ENCODE data around the gene ARFGEF3. TPM values are rescaled to one million over a fixed set of nuclear protein-coding genes. Genes with fewer than 3 reads are reported as not detected.
A peak's percentile ranks its signal among the peaks of the same experiment; 100 is the strongest.

ARFGEF3 gene
- total RNA-seq, 4 donors from 2014 or later, result 1.2 to 3.3 (median 2.2) TPM

DNA sequence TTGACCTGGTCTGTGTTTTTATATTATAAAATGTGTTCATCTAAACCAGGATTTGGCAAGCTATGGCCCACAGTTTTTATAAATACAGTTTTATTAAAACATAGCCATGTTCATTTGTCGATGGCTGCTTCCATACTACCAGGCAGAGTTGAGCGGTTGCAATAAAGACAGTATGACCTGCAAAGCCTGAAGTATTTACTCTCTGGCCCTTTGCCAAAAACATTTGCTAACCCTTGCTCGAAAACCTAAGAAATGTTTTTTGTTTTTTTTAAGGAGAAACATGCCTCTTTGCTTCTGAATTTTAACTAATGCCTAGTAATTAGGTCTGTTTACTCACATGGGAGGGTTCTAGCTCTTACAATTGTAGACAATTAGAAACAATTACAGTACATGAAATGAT lies 148.6 kb downstream of the ARFGEF3 start:
- H3K27me3 ChIP-seq, result no peaks in the 10 kb centered on the region
- H3K4me1 ChIP-seq, result peaks cover 0 to 5% (median 0%) of the 10 kb centered on the region in 4 donors
- DNase-seq (ENCODE audit: extremely low spot score), result no peak
- no peak overlapping the region for H3K27ac ChIP-seq (replicated peaks in 1 of 4)
- no peak for TF ChIP-seq POLR2A (IDR thresholded peaks at IDR 0.05; ENCODE audit: low read depth)
- TF ChIP-seq POLR2AphosphoS5 (IDR thresholded peaks at IDR 0.05), result no peak
- no peak for TF ChIP-seq EP300 (IDR thresholded peaks at IDR 0.05)
- TF ChIP-seq, protein P1, sequence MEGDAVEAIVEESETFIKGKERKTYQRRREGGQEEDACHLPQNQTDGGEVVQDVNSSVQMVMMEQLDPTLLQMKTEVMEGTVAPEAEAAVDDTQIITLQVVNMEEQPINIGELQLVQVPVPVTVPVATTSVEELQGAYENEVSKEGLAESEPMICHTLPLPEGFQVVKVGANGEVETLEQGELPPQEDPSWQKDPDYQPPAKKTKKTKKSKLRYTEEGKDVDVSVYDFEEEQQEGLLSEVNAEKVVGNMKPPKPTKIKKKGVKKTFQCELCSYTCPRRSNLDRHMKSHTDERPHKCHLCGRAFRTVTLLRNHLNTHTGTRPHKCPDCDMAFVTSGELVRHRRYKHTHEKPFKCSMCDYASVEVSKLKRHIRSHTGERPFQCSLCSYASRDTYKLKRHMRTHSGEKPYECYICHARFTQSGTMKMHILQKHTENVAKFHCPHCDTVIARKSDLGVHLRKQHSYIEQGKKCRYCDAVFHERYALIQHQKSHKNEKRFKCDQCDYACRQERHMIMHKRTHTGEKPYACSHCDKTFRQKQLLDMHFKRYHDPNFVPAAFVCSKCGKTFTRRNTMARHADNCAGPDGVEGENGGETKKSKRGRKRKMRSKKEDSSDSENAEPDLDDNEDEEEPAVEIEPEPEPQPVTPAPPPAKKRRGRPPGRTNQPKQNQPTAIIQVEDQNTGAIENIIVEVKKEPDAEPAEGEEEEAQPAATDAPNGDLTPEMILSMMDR (IDR thresholded peaks at IDR 0.05), result no peak
- no peaks in the 10 kb centered on the region for H3K9me3 ChIP-seq
- intact Hi-C loops (cut with DNase I), result no loop called here
- WGBS, result 46% methylated on average over 3 of the region's 3 CpGs
- H3K36me3 ChIP-seq, result no peaks in the 10 kb centered on the region
- H3K4me3 ChIP-seq, result no peak overlapping the region

DNA sequence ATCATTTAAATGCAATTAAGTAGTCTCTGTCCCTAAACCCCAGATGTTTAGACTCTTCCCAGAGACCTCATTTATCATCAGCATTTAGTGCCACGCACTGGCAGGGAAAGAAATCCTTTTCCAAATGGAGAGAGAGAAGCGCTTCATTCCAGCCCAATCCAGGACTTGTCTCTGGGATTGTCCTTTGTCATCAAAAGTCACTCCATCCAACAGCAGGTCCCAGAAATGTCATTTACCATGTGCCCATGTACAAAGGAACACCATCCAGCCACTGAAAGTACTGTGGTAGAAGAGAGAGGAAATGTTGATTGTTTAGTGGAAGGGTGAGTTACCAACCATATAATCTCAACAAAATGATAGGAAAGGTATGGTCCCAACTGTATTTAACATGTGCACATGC lies 149.1 kb downstream of the ARFGEF3 start:
- intact Hi-C loops (cut with DNase I), result no loop called here
- no peak overlapping the region for H3K27ac ChIP-seq (replicated peaks in 1 of 4)

DNA sequence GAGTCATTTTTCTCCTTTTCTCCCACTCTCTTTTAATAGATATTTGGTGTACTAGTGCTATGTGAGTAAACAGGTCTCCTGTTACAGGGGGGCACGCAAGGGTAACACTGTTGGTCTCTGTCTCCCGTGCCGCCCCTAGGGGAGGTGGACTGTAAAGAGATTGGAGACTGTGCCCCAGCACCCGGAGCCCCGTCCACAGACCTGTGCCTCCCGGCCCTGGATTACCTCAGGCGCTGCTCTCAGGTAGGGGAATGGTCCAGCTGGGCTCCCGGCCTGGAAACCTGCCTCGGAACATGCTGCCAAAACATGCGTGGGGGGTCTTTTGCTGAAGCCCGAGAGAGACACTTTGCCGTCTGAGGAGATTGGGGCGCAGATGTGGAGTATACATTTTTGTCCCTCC lies 149.5 kb downstream of the ARFGEF3 start:
- Histone ChIP-seq H3K36me3 (no peaks in the 10 kb centered on the region), H3K27me3 (no peaks in the 10 kb centered on the region), H3K27ac (replicated peaks in 1 of 4) (no peak overlapping the region), H3K9me3 (no peaks in the 10 kb centered on the region), H3K4me1 (peaks cover 0 to 5% (median 0%) of the 10 kb centered on the region in 4 donors), H3K4me3 (no peak overlapping the region)
- intact Hi-C loops (cut with DNase I), result no loop called here
- WGBS, result 87% methylated on average over 10 of the region's 13 CpGs
- no peak for TF ChIP-seq EP300 (IDR thresholded peaks at IDR 0.05)
- TF ChIP-seq, protein P1 (IDR thresholded peaks at IDR 0.05), result no peak
- no peak for TF ChIP-seq POLR2A (IDR thresholded peaks at IDR 0.05; ENCODE audit: low read depth)
- no peak for TF ChIP-seq POLR2AphosphoS5 (IDR thresholded peaks at IDR 0.05)
- peak; percentile 81 for DNase-seq (ENCODE audit: extremely low spot score)

More for the DNA sequence above, 149.1 kb downstream of the ARFGEF3 start:
- no peak overlapping the region for H3K4me3 ChIP-seq
- WGBS, result 47% methylated on average over 2 of the region's 2 CpGs
- H3K36me3 ChIP-seq, result no peaks in the 10 kb centered on the region
- peaks cover 0 to 5% (median 0%) of the 10 kb centered on the region in 4 donors for H3K4me1 ChIP-seq
- H3K9me3 ChIP-seq, result no peaks in the 10 kb centered on the region
- TF ChIP-seq, protein P1 (IDR thresholded peaks at IDR 0.05), result no peak
- TF ChIP-seq POLR2AphosphoS5 (IDR thresholded peaks at IDR 0.05), result no peak
- TF ChIP-seq EP300 (IDR thresholded peaks at IDR 0.05), result no peak
- TF ChIP-seq POLR2A (IDR thresholded peaks at IDR 0.05; ENCODE audit: low read depth), result no peak
- H3K27me3 ChIP-seq, result no peaks in the 10 kb centered on the region
- peak; percentile 55 for DNase-seq (ENCODE audit: extremely low spot score)

DNA sequence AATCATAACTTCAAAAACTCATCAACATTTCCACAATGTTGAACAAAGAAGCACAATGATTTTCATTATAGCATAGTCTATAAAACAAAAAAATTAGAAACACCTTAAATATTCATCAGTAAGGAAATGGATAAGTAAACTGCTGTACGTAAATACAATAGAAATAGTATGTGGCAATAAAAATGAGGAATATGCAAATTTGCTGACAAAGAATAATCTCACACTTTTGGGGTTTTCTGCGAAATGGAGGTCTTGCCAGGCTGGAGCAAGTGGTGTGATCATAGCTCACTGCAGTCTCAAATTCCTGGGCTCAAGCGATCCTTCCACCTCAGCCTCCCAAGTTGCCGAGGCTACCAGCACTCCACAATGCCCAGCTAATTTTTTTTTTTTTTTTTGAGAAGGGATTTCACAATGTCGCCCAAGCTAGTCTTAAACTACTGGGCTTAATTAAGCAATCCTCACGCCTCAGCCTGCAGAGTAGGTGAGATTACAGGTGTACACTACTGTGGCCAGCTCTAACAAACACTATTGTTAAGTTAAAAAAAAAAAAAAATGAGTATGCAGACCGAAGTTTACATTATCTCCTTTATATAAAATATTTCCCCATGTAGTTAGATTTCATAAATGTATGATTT lies 157.1 kb downstream of the ARFGEF3 start:
- no peak overlapping the region for H3K27ac ChIP-seq (replicated peaks in 1 of 4)
- no peaks in the 10 kb centered on the region for H3K27me3 ChIP-seq
- no peaks in the 10 kb centered on the region for H3K4me1 ChIP-seq
- no peak for DNase-seq (ENCODE audit: extremely low spot score)
- intact Hi-C loops (cut with DNase I), result no loop called here
- 89% methylated on average over 7 of the region's 7 CpGs for WGBS
- H3K4me3 ChIP-seq, result no peak overlapping the region
- no peaks in the 10 kb centered on the region for H3K9me3 ChIP-seq
- H3K36me3 ChIP-seq, result peaks cover 0 to 3% (median 0%) of the 10 kb centered on the region in 4 donors
- TF ChIP-seq POLR2AphosphoS5 (IDR thresholded peaks at IDR 0.05) (no peak), EP300 (IDR thresholded peaks at IDR 0.05) (no peak), POLR2A (IDR thresholded peaks at IDR 0.05; ENCODE audit: low read depth) (no peak)
- TF ChIP-seq, protein P1 (IDR thresholded peaks at IDR 0.05), result no peak

DNA sequence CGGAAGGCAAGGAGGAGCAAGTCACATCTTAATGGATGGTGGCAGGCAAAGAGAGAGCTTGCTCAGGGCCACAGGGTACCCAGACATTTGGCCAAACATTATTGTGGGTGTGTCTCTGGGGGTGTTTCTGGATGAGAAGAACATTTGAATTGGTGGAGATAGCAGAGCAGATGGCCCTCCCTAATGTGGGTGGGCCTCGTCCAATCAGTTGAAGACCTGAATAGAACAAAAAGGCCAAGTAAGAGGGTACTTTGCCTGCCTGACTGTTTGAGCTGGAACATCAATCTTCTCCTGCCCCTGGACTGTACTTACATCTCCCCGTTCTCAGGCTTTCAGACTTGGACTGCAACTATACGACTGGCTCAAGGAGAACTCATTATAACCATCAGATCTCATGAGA lies 160.2 kb downstream of the ARFGEF3 start:
- DNase-seq (ENCODE audit: extremely low spot score), result peak; percentile 34
- no peaks in the 10 kb centered on the region for H3K4me1 ChIP-seq
- intact Hi-C loops (cut with DNase I), result no loop called here
- 96% methylated on average over 4 of the region's 4 CpGs for WGBS
- TF ChIP-seq EP300 (IDR thresholded peaks at IDR 0.05) (no peak), POLR2A (IDR thresholded peaks at IDR 0.05; ENCODE audit: low read depth) (no peak), POLR2AphosphoS5 (IDR thresholded peaks at IDR 0.05) (no peak)
- TF ChIP-seq, protein P1 (IDR thresholded peaks at IDR 0.05), result no peak
- no peaks in the 10 kb centered on the region for H3K27me3 ChIP-seq
- H3K27ac ChIP-seq (replicated peaks in 1 of 4), result no peak overlapping the region
- no peaks in the 10 kb centered on the region for H3K9me3 ChIP-seq
- peaks cover 0 to 5% (median 0%) of the 10 kb centered on the region in 4 donors for H3K36me3 ChIP-seq
- H3K4me3 ChIP-seq, result no peak overlapping the region
